Panc1 (cell line): ENCODE measurements around the gene TBX4. TPM values are rescaled to one million over a fixed set of nuclear protein-coding genes. Genes with fewer than 3 reads are reported as not detected.

Experiments
- ATAC-seq: fragments of 200-7000 bp; cut with Tn5 transposase; 2 replicates; pipeline ENCODE4 v1.9.1; 2020; ENCODE audit warnings: mild to moderate bottlenecking, moderate library complexity
- BruUV-seq: library from RNA; stranded (reverse); fragments of 400-500 nt; replicated peaks from 2 replicates; lab custom pipeline; 2021; lab: Mats Ljungman, UMichigan
- CTCF ChIA-PET: fragments of 300-600 bp; sonication (Branson Sonifier 250); formaldehyde crosslinking; loops from one replicate; lab custom pipeline; 2022; ENCODE audit warnings: antibody characterized with exemption; lab: Charles Lee
- POLR2A ChIA-PET: fragments of 300-600 bp; sonication (Branson Sonifier 250); formaldehyde crosslinking; loops from one replicate; lab custom pipeline; 2022; ENCODE audit warnings: antibody characterized with exemption; lab: Charles Lee
- DNase-seq: peaks from one replicate; pipeline ENCODE4 v3.0.0-alpha.2; 2010; ENCODE audit warnings: low read depth, low spot score
- H3K27ac ChIP-seq: 2 replicates; pipeline ENCODE4 v1.5.1; 2011; ENCODE audit warnings: mild to moderate bottlenecking, low read length, inconsistent platforms
- H3K27me3 ChIP-seq: fragments of 200-500 bp; sonication (Bioruptor generic); 2 replicates; pipeline ENCODE4 v1.6.0; 2014; ENCODE audit warnings: low read length, inconsistent platforms; ENCODE audit not compliant: control insufficient read depth, insufficient read depth
- H3K36me3 ChIP-seq: fragments of 200-500 bp; sonication (Bioruptor generic); 2 replicates; pipeline ENCODE4 v1.5.1; 2014; ENCODE audit warnings: inconsistent platforms, mild to moderate bottlenecking, low read length, moderate library complexity; ENCODE audit not compliant: control insufficient read depth, insufficient read depth
- H3K4me1 ChIP-seq: 2 replicates; pipeline ENCODE4 v1.5.1; 2011; ENCODE audit warnings: inconsistent platforms, mild to moderate bottlenecking, low read length, moderate library complexity; ENCODE audit not compliant: control insufficient read depth, insufficient read depth
- H3K4me3 ChIP-seq, 2 experiments: 2 replicates each; pipeline ENCODE4 v1.5.1; 2011 to 2012; ENCODE audit warnings: low read depth in 2 of 2, low read length in 2 of 2, mild to moderate bottlenecking in 2 of 2, inconsistent platforms in 1 of 2, moderate library complexity in 1 of 2
- H3K9me3 ChIP-seq: fragments of 200-500 bp; sonication (Bioruptor generic); 2 replicates; pipeline ENCODE4 v1.5.1; 2014; ENCODE audit warnings: low read depth, mild to moderate bottlenecking, inconsistent platforms, low read length, moderate library complexity; ENCODE audit not compliant: control insufficient read depth, insufficient read depth
- POLR2AphosphoS5 ChIP-seq: IDR thresholded peaks from 2 replicates; pipeline ENCODE4 v1.6.1; 2012; ENCODE audit warnings: mild to moderate bottlenecking, low read depth, low read length, moderate library complexity
- SIN3A ChIP-seq: IDR thresholded peaks from 2 replicates; pipeline ENCODE4 v1.6.1; 2012; ENCODE audit warnings: low read depth, mild to moderate bottlenecking, low read length, moderate library complexity, borderline replicate concordance; ENCODE audit not compliant: insufficient read depth
- TCF7L2 ChIP-seq: IDR thresholded peaks from 2 replicates; pipeline ENCODE4 v1.6.1; 2011; ENCODE audit warnings: mild to moderate bottlenecking, low read depth, low read length, inconsistent platforms
- in situ Hi-C: cut with HindIII; loops from 2 replicates; pipeline ENCODE4 v1.10.0; 2016; ENCODE audit warnings: low sequenced_read_pairs, low pct_unique_long_range_greater_than_20kb
- intact Hi-C: fragments of 100-400 bp; cut with micrococcal nuclease; formaldehyde crosslinking; loops from one replicate; pipeline ENCODE4 v1.10.0; 2022; ENCODE audit not compliant: unreplicated experiment
- total RNA-seq: library from RNA; stranded (reverse); gene quantifications from one replicate; pipeline ENCODE4 v1.2.1, GENCODE V29; 2021; ENCODE audit not compliant: unreplicated experiment
- TF ChIP-seq, protein P1 (sequence below), 2 experiments: IDR thresholded peaks; 2 replicates each; pipeline ENCODE4 v1.6.1; 2011 to 2012; ENCODE audit warnings: low read depth in 2 of 2, control low read depth in 1 of 2, low read length in 1 of 2, mild to moderate bottlenecking in 1 of 2, moderate library complexity in 1 of 2; ENCODE audit not compliant: insufficient read depth in 1 of 2
- TF ChIP-seq, protein P2 (sequence below): fragments of 450-650 bp; IDR thresholded peaks from 2 replicates; pipeline ENCODE4 v1.5.1; 2017; ENCODE audit warnings: mild to moderate bottlenecking

The TBX4 gene
- total RNA-seq, 1 experiment from 2014 or later, result not detected

DNA sequence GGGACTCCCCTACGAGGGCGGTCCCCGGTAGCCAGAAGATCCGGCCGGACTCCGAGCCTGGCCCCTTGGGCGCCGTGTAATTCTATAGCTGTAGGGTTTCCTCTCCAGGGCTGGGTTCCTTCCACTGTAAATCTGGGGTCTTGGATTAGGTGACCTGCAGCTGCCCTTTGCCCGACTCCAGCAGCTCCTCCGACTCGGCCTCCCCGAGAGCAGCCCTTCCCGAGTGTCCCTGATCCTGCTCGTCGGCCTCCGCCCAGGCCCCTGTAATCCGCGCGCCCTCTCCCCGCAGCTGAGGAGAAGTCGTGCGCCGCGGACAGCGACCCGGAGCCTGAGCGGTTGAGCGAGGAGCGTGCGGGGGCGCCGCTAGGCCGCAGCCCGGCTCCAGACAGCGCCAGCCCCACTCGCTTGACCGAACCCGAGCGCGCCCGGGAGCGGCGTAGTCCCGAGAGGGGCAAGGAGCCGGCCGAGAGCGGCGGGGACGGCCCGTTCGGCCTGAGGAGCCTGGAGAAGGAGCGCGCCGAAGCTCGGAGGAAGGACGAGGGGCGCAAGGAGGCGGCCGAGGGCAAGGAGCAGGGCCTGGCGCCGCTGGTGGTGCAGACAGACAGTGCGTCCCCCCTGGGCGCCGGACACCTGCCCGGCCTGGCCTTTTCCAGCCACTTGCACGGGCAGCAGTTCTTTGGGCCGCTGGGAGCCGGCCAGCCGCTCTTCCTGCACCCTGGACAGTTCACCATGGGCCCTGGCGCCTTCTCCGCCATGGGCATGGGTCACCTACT is 47.1 kb upstream of the TBX4 start:
- TF ChIP-seq POLR2AphosphoS5 (no peak), SIN3A (no peak), TCF7L2 (no peak)
- TF ChIP-seq, protein P1, sequence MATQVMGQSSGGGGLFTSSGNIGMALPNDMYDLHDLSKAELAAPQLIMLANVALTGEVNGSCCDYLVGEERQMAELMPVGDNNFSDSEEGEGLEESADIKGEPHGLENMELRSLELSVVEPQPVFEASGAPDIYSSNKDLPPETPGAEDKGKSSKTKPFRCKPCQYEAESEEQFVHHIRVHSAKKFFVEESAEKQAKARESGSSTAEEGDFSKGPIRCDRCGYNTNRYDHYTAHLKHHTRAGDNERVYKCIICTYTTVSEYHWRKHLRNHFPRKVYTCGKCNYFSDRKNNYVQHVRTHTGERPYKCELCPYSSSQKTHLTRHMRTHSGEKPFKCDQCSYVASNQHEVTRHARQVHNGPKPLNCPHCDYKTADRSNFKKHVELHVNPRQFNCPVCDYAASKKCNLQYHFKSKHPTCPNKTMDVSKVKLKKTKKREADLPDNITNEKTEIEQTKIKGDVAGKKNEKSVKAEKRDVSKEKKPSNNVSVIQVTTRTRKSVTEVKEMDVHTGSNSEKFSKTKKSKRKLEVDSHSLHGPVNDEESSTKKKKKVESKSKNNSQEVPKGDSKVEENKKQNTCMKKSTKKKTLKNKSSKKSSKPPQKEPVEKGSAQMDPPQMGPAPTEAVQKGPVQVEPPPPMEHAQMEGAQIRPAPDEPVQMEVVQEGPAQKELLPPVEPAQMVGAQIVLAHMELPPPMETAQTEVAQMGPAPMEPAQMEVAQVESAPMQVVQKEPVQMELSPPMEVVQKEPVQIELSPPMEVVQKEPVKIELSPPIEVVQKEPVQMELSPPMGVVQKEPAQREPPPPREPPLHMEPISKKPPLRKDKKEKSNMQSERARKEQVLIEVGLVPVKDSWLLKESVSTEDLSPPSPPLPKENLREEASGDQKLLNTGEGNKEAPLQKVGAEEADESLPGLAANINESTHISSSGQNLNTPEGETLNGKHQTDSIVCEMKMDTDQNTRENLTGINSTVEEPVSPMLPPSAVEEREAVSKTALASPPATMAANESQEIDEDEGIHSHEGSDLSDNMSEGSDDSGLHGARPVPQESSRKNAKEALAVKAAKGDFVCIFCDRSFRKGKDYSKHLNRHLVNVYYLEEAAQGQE (IDR thresholded peaks at IDR 0.05; ENCODE audit: insufficient read depth in 1 of 2, low read depth in 2 of 2, low read length in 1 of 2), result no peak
- TF ChIP-seq, protein P2, sequence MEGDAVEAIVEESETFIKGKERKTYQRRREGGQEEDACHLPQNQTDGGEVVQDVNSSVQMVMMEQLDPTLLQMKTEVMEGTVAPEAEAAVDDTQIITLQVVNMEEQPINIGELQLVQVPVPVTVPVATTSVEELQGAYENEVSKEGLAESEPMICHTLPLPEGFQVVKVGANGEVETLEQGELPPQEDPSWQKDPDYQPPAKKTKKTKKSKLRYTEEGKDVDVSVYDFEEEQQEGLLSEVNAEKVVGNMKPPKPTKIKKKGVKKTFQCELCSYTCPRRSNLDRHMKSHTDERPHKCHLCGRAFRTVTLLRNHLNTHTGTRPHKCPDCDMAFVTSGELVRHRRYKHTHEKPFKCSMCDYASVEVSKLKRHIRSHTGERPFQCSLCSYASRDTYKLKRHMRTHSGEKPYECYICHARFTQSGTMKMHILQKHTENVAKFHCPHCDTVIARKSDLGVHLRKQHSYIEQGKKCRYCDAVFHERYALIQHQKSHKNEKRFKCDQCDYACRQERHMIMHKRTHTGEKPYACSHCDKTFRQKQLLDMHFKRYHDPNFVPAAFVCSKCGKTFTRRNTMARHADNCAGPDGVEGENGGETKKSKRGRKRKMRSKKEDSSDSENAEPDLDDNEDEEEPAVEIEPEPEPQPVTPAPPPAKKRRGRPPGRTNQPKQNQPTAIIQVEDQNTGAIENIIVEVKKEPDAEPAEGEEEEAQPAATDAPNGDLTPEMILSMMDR, result no peak
- H3K9me3 ChIP-seq, result no peaks in the 10 kb centered on the region
- H3K4me1 ChIP-seq, result peaks cover 18% of the 10 kb centered on the region
- H3K27ac ChIP-seq, result no peak overlapping the region
- ChIA-PET POLR2A (no interaction called here), CTCF (no interaction called here)
- H3K4me3 ChIP-seq, result no peak overlapping the region
- BruUV-seq, result no TSS peak
- DNase-seq (no peak), ATAC-seq (no peak)
- in situ Hi-C loops, result no loop called here
- no peaks in the 10 kb centered on the region for H3K36me3 ChIP-seq
- no peaks in the 10 kb centered on the region for H3K27me3 ChIP-seq
- intact Hi-C loops, result loop anchor here (5.0 kb wide), 1 partner anchor 433 kb away; no protein-coding TSS in a partner anchor

DNA sequence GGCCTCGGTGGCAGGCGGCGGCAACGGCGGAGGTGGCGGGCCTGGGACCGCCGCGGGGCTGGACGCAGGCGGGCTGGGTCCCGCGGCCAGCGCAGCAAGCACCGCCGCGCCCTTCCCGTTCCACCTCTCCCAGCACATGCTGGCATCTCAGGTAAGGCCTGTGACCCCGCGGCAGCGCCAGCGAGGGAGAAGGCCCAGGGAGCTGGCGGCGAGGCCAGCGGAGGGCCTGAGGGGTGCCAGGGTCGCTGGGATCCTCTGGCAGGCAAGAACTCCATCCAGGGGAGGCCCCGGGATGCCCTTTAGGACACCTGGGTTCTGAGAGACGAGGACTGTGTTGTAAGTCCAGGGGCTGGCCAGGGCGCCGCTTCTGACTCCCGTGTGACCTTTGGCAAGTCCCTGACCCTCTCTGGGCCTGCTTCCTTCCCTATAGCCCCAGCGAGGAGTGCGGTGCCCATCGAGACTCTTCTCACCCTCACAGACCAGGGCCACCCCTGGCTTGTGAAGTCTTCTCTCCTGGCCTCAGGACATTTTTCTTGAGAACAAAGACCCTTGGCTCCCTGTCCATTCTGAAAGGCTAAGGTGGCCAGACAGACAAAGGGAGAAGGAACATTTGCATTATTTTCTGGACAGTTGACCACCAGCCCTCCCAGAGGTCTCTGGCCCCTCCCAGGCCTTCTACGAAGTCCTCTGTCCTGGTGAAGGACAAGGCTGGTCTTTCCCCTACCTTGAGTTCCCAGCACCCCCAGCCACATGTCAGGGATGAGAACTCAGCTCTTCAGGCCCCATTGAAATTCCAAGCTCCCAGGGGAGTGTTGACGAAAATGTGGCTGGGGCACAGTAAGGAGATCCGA is 46.3 kb upstream of the TBX4 start:
- DNase-seq, result no peak
- in situ Hi-C loops (no loop called here), intact Hi-C loops (loop anchor here (5.0 kb wide), 1 partner anchor 434 kb away; no protein-coding TSS in a partner anchor)
- Histone ChIP-seq H3K9me3 (no peaks in the 10 kb centered on the region), H3K27me3 (no peaks in the 10 kb centered on the region), H3K4me1 (peaks cover 18% of the 10 kb centered on the region), H3K27ac (peak overlapping the region; percentile 39; the same call in 1 of the 2 replicates), H3K4me3 (no peak overlapping the region), H3K36me3 (no peaks in the 10 kb centered on the region)
- POLR2A ChIA-PET, result interaction anchor here (0.6 kb wide), 1 partner anchor 321 kb away, joined by 4 read pairs; no protein-coding TSS in a partner anchor
- no peak for ATAC-seq
- no TSS peak for BruUV-seq
- TF ChIP-seq TCF7L2, result no peak
- TF ChIP-seq, protein P1 (IDR thresholded peaks at IDR 0.05; ENCODE audit: insufficient read depth in 1 of 2, low read depth in 2 of 2, low read length in 1 of 2), result no peak
- TF ChIP-seq, protein P2, result no peak
- TF ChIP-seq SIN3A, result no peak
- TF ChIP-seq POLR2AphosphoS5, result no peak
- CTCF ChIA-PET, result interaction anchor here (0.6 to 0.7 kb wide), 2 partner anchors 12 to 16 kb away, joined by 4 to 6 read pairs; no protein-coding TSS in a partner anchor
